ENCODE measurements around the gene SLC16A7. TPM values are rescaled to one million over a fixed set of nuclear protein-coding genes. Genes with fewer than 3 reads are reported as not detected.

SLC16A7 gene
- total RNA-seq, 1 donor from 2014 or later, result 6.5 TPM

- Mint-ChIP-seq H3K27me3 (no peaks in the 10 kb centered on the region), H3K4me3 (ENCODE audit: low read depth) (no peak overlapping the region), H3K27ac (no peak overlapping the region), H3K4me1 (ENCODE audit: low read depth) (peaks cover 5% of the 10 kb centered on the region), H3K9me3 (ENCODE audit: low read depth) (no peaks in the 10 kb centered on the region), H3K36me3 (ENCODE audit: insufficient read depth) (no peaks in the 10 kb centered on the region)
- DNase-seq (ENCODE audit: low spot score, unreplicated experiment), result no peak
- TF ChIP-seq, protein P1, sequence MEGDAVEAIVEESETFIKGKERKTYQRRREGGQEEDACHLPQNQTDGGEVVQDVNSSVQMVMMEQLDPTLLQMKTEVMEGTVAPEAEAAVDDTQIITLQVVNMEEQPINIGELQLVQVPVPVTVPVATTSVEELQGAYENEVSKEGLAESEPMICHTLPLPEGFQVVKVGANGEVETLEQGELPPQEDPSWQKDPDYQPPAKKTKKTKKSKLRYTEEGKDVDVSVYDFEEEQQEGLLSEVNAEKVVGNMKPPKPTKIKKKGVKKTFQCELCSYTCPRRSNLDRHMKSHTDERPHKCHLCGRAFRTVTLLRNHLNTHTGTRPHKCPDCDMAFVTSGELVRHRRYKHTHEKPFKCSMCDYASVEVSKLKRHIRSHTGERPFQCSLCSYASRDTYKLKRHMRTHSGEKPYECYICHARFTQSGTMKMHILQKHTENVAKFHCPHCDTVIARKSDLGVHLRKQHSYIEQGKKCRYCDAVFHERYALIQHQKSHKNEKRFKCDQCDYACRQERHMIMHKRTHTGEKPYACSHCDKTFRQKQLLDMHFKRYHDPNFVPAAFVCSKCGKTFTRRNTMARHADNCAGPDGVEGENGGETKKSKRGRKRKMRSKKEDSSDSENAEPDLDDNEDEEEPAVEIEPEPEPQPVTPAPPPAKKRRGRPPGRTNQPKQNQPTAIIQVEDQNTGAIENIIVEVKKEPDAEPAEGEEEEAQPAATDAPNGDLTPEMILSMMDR (IDR thresholded peaks at IDR 0.05; ENCODE audit: unreplicated experiment), result no peak
Observed at GRCh38 chr12:59811991-59812390, 216.2 kb downstream of the SLC16A7 start.

- TF ChIP-seq, protein P1 (IDR thresholded peaks at IDR 0.05; ENCODE audit: unreplicated experiment), result no peak
- no peak overlapping the region for H3K27ac Mint-ChIP-seq
- peaks cover 5% of the 10 kb centered on the region for H3K4me1 Mint-ChIP-seq (ENCODE audit: low read depth)
- no peaks in the 10 kb centered on the region for H3K36me3 Mint-ChIP-seq (ENCODE audit: insufficient read depth)
- H3K9me3 Mint-ChIP-seq (ENCODE audit: low read depth), result no peaks in the 10 kb centered on the region
- no peak overlapping the region for H3K4me3 Mint-ChIP-seq (ENCODE audit: low read depth)
- DNase-seq (ENCODE audit: low spot score, unreplicated experiment), result no peak
- H3K27me3 Mint-ChIP-seq, result no peaks in the 10 kb centered on the region
Observed at GRCh38 chr12:59812716-59813115, 216.9 kb downstream of the SLC16A7 start.

GRCh38 chr12:59820594-59821011 lies 224.8 kb downstream of the SLC16A7 start:
- Mint-ChIP-seq H3K4me3 (ENCODE audit: low read depth) (no peak overlapping the region), H3K27ac (no peak overlapping the region), H3K9me3 (ENCODE audit: low read depth) (no peaks in the 10 kb centered on the region), H3K27me3 (no peaks in the 10 kb centered on the region), H3K4me1 (ENCODE audit: low read depth) (no peaks in the 10 kb centered on the region), H3K36me3 (ENCODE audit: insufficient read depth) (no peaks in the 10 kb centered on the region)
- DNase-seq (ENCODE audit: low spot score, unreplicated experiment), result no peak
- TF ChIP-seq, protein P1 (IDR thresholded peaks at IDR 0.05; ENCODE audit: unreplicated experiment), result no peak

DNA sequence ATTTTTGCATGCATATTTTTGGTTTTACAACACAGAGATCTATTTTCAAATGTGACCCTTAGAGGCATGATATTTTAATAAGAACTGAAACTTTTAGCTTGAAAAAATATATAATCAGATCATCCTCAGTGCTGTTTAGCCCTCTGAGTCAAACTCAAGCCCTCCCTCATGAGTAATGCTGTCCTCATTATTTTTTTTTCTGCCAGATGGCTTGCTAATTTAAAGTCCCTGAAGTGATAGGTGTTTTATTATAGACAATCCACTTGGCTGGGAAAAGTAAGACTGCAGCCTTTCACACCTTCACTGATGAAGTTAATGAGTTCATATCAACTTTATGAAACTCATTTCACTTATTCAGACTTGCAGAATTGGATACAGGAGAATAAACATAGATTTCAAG lies 227.7 kb downstream of the SLC16A7 start:
- no peaks in the 10 kb centered on the region for H3K4me1 Mint-ChIP-seq (ENCODE audit: low read depth)
- H3K9me3 Mint-ChIP-seq (ENCODE audit: low read depth), result no peaks in the 10 kb centered on the region
- no peak overlapping the region for H3K4me3 Mint-ChIP-seq (ENCODE audit: low read depth)
- no peak for DNase-seq (ENCODE audit: low spot score, unreplicated experiment)
- no peak overlapping the region for H3K27ac Mint-ChIP-seq
- H3K36me3 Mint-ChIP-seq (ENCODE audit: insufficient read depth), result no peaks in the 10 kb centered on the region
- TF ChIP-seq, protein P1 (IDR thresholded peaks at IDR 0.05; ENCODE audit: unreplicated experiment), result no peak
- no peaks in the 10 kb centered on the region for H3K27me3 Mint-ChIP-seq

DNA sequence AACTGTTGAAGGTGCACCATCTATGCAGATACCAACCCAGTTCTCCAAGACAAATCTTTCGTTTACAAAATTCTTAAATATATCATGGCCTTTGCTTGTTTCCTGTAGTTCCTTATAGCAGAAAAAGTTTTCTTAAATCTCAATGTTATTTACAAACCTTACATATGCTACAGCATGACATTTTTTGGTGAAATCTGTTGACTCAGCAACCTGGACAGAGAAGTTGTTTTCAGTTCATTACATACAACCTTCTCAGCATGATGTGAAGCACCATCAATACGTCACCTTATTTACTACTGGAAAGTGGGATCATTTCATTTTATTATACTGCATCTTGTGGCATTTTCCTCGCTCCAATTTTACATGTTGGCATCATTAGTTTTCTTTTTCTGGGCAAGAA lies 231.9 kb downstream of the SLC16A7 start:
- no peak for DNase-seq (ENCODE audit: low spot score, unreplicated experiment)
- no peaks in the 10 kb centered on the region for H3K36me3 Mint-ChIP-seq (ENCODE audit: insufficient read depth)
- TF ChIP-seq, protein P1 (IDR thresholded peaks at IDR 0.05; ENCODE audit: unreplicated experiment), result no peak
- no peak overlapping the region for H3K4me3 Mint-ChIP-seq (ENCODE audit: low read depth)
- H3K4me1 Mint-ChIP-seq (ENCODE audit: low read depth), result no peaks in the 10 kb centered on the region
- no peak overlapping the region for H3K27ac Mint-ChIP-seq
- H3K27me3 Mint-ChIP-seq, result no peaks in the 10 kb centered on the region
- no peaks in the 10 kb centered on the region for H3K9me3 Mint-ChIP-seq (ENCODE audit: low read depth)
